IMR-90 (cell line): ENCODE measurements around the gene RFC3.

ENCODE experiments used
- CEBPB ChIP-seq: IDR thresholded peaks from 2 replicates; pipeline ENCODE4 v1.6.1; 2012; ENCODE audit warnings: low read depth, low read length, improper control_type of control experiment
- RAD21 ChIP-seq: IDR thresholded peaks from 2 replicates; pipeline ENCODE4 v1.6.1; 2012; ENCODE audit warnings: low read length, improper control_type of control experiment
- RCOR1 ChIP-seq: IDR thresholded peaks from 2 replicates; pipeline ENCODE4 v1.6.1; 2012; ENCODE audit warnings: mild to moderate bottlenecking, low read length, improper control_type of control experiment; ENCODE audit not compliant: insufficient replicate concordance

GRCh38 chr13:33784738-33785137 is 33.2 kb upstream of the RFC3 start:
- TF ChIP-seq RCOR1 (no peak), RAD21 (no peak), CEBPB (no peak)
